GM18507 (cell line): ENCODE measurements around the gene TMEM8B.
A peak's percentile ranks its signal among the peaks of the same experiment; 100 is the strongest.

ENCODE experiments used
- DNase-seq: peaks from one replicate; pipeline ENCODE4 v3.0.0; 2011; ENCODE audit warnings: low read depth; ENCODE audit not compliant: insufficient read length; ENCODE audit errors: extremely low spot score
- FAIRE-seq: peaks from 2 replicates; lab custom pipeline; 2011; peaks lifted over from hg19 to GRCh38; lab: Jason Lieb, UNC

The TMEM8B gene

DNA sequence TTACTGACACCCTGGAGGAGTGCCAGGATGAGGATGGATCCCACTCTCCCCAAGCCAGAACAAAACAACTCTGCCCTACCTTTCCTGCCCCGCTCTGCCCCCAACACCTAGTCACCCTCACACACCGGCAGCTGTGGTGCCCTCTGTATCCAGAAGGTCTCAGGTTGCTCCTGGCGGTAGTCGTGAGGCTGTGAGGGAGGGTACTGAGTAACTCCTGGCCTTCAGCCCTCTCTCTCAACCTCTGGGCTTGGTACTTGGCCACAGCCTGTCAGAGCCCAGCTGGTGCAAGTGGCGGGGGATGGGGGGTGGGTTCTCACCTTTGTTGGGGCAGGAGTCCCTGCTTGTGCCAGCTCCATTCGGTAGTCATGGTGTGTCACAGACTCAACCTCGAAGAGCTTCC lies 18.9 kb upstream of the TMEM8B start:
- no peak for DNase-seq

DNA sequence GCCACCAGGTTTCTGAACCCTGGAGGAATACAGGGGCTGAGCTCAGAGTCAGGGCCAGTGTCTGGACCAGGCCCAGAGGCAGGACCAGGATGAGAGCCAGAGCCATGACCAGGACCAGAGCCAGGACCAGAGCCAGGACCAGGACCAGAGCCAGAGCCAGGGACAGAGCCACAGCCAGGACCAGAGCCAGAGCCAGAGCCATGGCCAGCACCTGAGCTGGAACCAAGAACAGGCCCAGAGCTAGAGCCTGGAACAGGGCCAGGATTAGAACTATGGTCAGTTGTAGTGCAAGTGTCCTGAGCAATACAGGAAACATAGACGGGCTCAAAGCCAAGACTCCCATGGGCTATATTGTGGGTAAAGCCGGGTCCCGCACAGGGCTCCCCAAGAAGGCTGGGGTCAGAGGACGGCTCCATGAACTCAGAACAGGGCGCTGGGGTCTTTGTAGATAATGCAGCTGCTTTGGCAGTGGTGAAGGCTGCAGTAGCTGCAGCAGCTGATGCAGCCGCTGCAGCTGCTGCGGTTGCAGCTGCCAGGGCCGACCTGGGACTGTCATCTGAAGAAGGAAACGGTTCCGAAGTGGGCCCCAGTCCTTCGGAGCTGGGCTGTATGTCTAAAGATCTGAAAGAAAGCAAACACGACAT lies 17.5 kb upstream of the TMEM8B start:
- FAIRE-seq (no peak), DNase-seq (no peak)

More for the DNA sequence above, 18.9 kb upstream of the TMEM8B start:
- no peak for FAIRE-seq

DNA sequence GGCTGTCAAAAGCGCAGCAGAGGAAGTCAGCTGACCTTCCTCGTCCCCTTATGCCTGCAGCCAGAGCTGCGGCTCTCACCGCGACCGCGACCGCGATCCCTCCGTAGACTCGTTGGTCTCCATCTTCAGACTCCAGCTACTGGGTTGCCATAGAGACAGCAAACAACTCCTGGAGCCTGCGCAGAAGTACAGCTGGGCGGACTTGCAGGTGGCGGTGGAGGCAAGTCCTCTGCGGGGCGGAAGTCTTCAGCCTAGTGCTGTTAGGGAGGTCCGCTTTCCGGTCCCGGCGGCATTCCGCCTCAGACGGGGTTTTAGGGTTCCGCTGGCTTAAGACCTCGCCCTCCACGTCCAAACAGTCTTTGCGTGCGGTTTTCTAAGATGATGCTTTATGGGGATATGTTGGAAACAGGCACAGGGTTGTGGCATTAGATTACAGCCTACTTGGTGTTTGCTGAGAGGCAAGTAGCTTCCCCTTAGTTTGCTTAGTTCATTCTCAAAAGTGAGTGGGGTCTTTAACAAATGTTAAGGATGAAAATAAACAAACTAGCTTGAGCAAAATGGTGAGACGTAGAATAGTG lies 16.9 kb upstream of the TMEM8B start, which contains the start of gene SPAG8:
TSS of gene SPAG8 (minus strand) at position 238 of the 578 bp plus-strand sequence. CDS start at position 123, 115 bp downstream.
- DNase-seq (peak; percentile 91), FAIRE-seq (peak; percentile 99)

DNA sequence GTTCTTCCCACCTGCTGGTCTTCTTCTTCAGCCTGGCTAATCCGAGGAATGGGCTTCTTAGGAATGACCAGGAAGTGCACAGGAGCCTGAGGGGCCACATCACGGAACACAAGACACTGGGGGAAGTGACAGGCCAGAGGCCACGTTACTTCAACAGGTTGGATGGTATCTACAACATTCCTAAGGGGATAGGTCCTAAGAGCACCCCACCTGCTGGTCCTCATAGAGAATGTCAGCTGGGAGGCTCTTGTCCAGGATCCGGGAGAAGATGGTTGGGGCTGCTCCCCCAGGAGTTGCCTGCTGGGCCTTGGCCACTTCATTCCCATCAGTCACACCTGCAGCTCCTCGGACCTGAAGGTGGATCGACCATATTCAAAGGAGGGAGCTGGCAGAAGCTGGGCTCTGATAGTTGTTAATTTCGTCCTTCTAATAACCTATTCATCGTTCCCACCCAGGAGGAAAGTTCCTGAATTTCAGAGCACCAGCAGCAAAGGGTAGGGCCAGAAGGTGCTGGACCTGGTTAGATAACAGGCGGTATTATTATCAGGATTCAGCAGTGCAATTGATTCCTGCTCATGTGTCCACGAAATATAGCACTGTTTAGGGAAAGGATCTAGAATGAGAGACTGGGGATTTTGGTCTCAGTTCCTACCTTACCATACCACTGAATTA lies 15.5 kb upstream of the TMEM8B start:
- FAIRE-seq (no peak), DNase-seq (no peak)

DNA sequence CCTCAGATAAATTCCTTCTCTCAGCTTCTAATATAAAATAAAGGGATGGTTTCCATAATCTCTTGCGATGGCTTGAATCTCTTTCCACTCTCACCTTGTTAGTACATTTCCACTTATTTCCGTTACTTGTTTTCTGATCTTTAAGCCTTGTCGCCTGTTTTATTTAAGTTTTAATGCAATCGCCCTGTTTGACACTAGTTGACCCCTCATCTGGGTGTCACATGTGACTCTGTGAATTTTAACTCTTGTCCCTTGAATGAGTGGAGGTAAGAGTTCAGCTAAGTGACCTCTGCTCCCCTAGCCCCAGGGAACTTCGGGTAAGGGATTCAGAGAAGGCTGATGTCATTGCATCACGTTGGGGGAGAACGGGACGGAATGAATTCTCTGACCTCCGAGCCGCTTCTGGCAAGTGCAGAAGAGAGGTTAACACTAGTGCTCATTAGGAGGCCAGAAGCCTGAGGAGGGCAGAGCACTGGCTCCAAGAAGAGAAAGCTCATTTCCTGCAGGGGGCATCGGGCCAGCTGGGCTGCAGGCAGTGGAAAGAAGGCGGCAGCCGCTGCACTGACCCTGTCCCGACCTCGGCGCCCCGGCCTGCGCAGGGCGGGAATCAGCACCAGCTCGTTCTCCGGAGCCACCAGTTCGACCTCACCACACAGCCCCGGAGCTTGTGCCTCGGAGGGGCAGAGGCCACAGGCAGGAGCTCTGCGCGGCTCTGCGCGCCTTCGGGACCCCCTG lies 14.8 kb upstream of the TMEM8B start:
- FAIRE-seq: peak; percentile 81
- DNase-seq: no peak

DNA sequence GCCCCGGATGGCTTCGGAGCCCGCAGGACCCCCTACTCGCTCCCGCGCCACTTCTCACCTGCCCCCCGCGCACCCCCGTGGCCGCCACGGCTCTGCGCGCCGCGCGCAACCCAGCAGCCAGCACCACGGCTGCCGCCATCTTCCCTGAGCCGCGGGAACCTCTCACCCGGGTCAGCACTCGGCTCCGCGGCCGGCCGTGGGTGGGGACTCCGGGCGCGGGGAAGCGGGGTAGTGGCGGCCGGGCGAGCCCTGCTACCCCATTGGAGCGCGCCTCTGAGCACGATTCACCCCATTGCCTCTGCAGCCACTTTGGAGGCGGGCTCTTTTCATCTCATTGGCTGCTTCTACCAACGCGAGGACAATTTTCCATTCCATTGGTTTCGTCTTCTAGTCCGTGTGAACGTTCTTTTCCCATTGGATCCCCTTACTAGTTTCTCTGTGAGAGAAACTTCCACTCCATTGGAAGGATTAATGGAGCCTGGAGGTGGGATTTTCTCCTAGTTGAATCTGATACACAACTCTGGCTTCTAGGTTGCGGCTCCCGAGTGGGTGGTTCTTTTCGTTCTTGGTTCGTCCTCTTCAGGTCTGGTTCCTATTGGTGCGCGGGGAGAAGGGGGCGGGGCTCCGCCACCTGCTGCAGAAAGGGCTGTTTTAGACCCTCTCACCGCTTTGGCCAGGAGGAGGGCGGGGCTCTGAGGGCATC lies 14.0 kb upstream of the TMEM8B start, which contains the start of gene HINT2:
TSS of gene HINT2 (minus strand) at position 202 of the 703 bp plus-strand sequence. CDS start at position 139, 63 bp downstream.
- FAIRE-seq: peak; percentile 99

DNA sequence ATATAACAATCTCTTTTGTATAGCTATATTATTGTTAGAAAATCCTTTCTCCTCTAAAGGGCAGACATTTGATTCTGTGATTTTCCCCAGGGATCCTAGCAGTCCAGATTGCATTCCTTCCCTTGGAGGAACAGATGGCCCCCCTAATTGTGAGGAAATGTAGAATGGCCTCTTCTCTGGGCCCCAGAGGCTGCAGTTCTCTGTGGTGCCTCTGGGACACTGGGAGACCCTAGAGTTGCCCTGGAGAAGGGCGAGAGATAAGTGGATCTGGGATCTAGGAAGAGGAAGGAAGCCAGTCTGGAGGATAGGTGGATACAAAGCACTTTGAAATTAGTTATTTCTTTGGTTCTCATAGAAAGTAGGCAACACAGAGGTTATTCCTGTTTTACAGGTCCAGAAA lies 12.3 kb upstream of the TMEM8B start:
- no peak for DNase-seq
- no peak for FAIRE-seq

More for the DNA sequence above, 14.0 kb upstream of the TMEM8B start, which contains the start of gene HINT2:
- peak; percentile 95 for DNase-seq

DNA sequence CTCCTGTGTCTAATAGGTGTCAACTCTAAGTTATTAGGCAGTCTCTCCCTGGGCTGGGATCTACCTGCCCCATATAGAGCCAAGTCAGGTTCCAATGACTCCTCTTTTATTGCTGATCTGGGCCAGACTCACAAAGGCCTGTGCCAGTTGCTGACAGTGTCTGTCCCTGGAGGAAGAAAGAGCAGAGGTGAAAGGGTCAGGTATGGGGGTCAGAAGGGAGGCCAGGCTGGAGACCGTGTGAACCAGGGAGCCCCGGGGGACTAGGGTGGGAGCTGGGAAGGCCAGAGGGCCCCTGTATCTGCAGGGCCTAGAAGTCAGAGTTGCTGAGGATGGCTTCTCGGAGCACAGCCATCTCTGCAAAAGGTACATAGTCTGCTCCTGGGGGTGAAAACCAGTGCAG lies 10.7 kb upstream of the TMEM8B start:
- DNase-seq (no peak), FAIRE-seq (no peak)

DNA sequence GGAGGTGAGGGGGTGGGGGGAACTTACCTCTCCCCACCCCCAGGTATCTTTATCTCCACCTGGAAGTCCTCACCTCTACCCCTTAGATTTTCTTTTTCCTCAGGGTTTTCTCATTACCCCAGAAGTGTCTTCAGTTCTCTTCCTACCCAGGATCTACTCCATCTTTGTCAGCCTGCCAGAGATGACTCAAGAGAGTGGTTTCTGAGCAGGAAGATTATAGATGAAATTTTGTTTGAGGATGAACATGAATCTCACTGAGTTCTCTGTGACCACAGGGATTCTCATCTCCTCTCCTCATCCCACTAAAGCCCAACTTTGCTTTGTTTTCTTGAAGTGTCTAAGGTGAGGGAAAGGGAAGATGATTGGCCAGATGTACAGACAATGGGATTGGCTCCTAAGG lies 9.0 kb upstream of the TMEM8B start:
- no peak for DNase-seq
- no peak for FAIRE-seq

DNA sequence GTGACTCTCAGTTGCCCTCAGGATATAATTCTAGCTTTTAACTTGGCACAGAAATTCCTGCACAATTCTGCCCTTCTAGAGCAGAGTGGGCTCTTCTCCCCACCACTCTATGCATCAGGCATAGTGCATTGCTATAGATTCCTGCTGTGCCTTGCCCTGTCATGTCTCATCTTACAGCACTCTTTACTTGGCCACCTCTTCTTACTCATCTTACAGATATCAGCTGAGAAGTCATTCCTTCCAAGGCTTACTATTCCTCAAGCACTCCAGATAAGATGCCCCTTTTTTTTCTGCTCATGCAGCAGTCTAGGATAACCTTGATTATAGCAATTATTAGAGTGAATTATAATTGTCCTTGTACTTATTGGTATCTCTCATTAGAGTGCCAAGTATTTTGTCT lies 6.1 kb upstream of the TMEM8B start:
- FAIRE-seq (no peak), DNase-seq (no peak)

DNA sequence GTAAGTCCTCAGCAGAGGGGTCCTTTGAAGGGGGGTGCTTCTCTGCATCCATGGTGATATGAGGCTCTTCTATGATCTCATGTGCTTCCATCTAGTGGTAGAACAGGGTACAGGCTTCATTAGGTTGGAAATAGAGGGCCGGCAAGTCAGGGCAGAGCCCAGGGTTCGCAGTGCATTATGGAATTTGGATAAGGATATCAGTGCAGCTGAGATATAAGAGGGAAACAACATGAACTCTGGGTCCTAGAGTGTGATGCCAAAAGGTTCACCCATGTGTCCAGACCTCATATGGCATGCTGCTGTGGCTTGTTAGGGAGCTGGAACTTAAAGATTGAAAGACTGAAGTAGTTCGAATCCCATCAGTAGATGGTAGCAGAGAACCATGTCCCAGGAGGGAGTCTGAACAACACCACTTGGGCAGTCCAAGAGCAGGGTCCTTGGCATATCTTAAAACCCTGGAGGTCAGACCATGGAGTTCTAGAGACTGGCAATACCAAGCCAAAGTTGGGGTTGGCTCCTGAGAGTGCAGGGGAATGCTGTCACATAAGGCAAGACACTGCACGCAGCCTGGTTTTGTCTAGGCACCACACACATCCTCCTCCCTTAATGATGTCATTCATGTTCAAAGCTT lies 2.8 kb upstream of the TMEM8B start:
- peak; percentile 71 for FAIRE-seq
- DNase-seq: no peak

DNA sequence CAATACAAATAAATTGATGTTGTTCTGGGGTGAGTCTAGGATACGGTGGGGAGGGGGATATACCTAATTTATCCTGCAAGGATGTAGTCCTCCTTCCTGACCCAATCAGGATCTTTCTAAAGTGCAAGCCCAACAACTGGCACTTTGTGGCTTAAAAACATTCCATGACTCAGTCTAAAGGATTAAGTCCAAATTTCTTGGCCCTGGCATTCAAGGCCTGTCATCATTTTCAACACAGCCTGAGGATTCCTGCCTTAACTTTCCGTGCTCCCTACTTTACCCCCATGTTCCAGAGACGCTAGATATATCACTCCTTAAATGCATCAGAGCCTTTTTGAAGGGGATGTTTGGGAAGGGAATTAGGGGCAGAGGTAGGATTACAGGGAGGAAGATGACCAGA lies 1.5 kb upstream of the TMEM8B start:
- FAIRE-seq (no peak), DNase-seq (no peak)

DNA sequence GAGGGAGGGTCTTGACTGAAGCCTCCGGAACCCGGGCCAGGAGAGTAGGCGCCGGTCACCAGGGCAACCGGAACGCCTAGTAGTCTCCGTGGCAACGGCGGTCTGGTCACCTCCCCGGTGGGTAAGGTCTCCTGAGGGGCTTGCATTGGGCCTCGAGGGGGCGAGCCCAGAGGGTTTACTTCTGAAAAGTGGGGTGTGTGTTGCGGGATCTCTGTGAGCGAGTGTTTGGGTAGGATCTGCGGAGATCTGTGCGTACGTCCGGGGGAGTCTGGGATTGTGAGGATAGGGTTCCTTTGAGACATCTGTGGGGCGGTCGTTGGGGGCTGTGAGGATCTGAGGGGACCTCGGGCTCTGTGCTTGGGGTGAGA lies 328 bp upstream of the TMEM8B start, which contains the start of gene FAM221B:
TSS of gene FAM221B (minus strand) at position 17 of the 368 bp plus-strand sequence. CDS start 2,571 bp downstream, outside the sequence.
- DNase-seq: no peak
- FAIRE-seq: no peak

DNA sequence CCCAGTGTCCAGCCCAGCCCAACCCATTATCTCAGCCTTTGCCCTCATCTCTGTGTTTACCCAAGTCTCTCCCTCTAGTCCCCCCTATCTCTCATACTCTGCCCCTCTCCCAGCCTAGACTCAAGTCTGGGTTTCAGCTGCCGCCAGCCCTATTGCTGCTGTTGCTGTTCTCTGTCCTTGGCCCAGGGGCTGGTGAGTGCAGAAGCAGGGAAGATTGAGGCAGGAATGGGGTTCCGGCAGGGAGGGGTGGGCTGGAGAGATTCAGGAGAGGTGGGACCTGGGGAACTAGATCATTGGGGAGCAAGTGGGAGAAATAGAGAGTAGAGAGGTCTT lies 702 bp downstream of the TMEM8B start:
- DNase-seq (no peak), FAIRE-seq (no peak)

DNA sequence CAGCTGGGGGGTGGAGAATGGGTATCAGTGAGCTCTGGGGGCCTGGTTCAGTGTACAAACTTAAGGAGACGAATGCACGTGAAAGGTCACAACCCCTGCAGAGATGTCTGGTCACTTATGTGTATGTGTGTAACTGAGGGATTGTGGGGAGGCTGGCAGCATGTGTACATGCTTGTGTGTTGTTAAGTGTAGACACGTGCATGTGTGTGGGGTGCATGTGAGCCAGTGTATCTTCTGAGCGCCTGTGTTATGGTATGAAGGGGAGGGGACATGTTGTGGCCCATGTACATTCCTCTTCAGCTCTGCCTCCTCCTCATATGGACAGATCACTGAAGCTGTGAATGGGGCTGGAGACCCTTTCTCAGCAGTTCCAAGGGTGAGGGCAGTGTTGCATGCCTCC lies 2.0 kb downstream of the TMEM8B start:
- DNase-seq (no peak), FAIRE-seq (no peak)

DNA sequence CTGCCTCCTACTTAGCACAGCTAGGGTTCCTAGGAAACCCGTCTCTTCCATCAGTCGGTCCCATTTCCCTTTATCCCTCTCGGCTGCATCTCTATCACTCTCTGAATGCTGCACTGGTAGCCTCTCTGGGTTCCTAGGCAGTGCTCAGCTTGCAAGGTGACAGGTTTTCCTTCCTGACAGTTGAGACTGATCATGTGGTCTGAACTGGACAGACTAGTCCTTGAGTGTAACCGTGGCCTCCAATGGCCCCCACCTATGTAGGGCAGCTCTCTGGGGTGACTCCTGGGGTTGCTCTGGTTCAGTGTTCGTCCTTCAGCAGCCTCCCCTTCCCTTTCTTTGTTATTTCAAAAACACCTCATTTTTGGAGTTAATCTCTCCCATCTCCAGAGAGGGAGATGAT lies 3.8 kb downstream of the TMEM8B start:
- DNase-seq: no peak

DNA sequence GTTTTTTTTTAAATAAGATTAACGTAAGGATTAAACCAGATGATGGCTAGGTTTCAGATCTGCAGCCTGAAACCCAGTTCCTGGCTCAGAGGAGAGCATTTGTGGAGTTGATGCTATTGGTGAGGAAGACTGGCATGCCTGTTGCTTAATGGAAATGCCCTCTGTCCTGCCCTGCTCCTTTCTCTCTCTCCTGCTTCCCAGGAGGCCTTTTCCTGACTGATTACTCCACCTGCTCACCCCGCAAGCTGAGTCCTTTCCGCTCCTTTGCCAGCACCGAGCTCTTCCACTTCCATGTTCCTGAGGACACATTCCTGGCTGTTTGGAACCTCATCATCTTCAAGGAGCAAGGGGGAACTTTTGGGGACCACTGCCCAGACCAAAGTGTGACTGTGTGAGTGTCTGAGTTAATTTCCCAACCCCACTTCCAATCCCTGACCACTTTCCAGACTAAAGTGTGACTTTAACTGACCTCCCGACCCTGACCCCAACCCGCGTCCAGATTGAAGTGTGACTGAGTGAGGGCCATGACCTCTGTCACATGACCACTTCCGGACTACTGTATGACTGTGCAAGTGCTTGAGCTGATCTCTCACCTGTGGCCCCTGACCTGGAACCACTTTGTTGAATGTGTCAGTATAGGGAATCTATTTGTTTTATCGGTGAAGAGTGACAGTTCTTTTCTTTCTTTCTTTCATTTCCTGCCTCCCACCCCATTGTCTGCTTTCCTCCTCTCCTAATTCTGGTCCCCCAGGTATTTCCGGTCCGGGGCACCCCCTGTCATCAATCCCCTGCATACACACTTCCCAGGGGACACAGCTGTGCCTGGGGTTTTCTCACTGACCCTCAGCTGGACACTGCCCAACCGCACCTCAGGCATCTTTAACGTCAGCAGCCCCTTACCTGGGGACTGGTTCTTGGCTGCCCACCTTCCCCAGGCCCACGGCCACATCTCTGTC lies 5.5 kb downstream of the TMEM8B start:
- FAIRE-seq: peak; percentile 24
- DNase-seq: no peak

More for the DNA sequence above, 3.8 kb downstream of the TMEM8B start:
- no peak for FAIRE-seq

DNA sequence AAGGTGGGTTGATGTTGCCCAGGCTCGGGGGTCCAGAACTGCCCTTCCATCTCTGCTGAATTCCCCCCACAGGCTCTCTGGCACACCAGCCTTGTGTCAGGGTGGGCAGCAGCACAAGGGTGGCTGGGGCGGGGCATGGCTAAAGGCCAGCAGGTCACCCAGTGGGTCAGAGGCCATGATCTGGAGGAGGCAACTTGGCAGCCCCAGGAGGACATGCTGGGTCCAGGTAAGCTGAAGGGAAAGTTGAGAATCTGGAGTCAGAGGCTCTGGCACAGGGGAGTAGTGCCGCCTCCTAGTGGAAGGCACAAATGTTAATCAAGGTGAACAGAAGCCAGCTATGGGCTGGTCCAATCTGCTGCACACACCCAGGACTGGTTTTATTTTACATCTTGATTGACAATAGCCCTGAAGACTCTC lies 6.2 kb downstream of the TMEM8B start:
- FAIRE-seq (peak; percentile 69), DNase-seq (no peak)
